ENCODE data around the gene TRRAP. TPM values are rescaled to one million over a fixed set of nuclear protein-coding genes. Genes with fewer than 3 reads are reported as not detected.

Gene TRRAP
- total RNA-seq, 1 donor from 2014 or later = 21.2 TPM

- DNase-seq (ENCODE audit: low spot score in 2 of 2) (no peak), FAIRE-seq (no peak)
Observed at GRCh38 chr7:99019523-99020412, 141.4 kb downstream of the TRRAP start.

GRCh38 chr7:99020413-99020715 lies 142.0 kb downstream of the TRRAP start:
- no peak for FAIRE-seq
- DNase-seq (ENCODE audit: low spot score in 2 of 2) = no peak

GRCh38 chr7:99021941-99022560 lies 143.7 kb downstream of the TRRAP start:
- FAIRE-seq (no peak), DNase-seq (ENCODE audit: low spot score in 2 of 2) (no peak)

- DNase-seq (ENCODE audit: low spot score in 2 of 2) (no peak), FAIRE-seq (no peak)
Observed at GRCh38 chr7:99024066-99024465, 145.7 kb downstream of the TRRAP start.

- FAIRE-seq (no peak), DNase-seq (ENCODE audit: low spot score in 2 of 2) (no peak)
Observed at GRCh38 chr7:99027241-99027640, 148.9 kb downstream of the TRRAP start.

GRCh38 chr7:99027841-99028240 lies 149.5 kb downstream of the TRRAP start:
- no peak for DNase-seq (ENCODE audit: low spot score in 2 of 2)

GRCh38 chr7:99028261-99028973 lies 150.1 kb downstream of the TRRAP start:
- no peak for DNase-seq (ENCODE audit: low spot score in 2 of 2)

More at GRCh38 chr7:99027841-99028240, 149.5 kb downstream of the TRRAP start:
- FAIRE-seq = no peak

GRCh38 chr7:99029466-99030435 lies 151.4 kb downstream of the TRRAP start:
- DNase-seq (ENCODE audit: low spot score in 2 of 2) (no peak), FAIRE-seq (no peak)

More at GRCh38 chr7:99028261-99028973, 150.1 kb downstream of the TRRAP start:
- FAIRE-seq = no peak

- DNase-seq (ENCODE audit: low spot score in 2 of 2) (no peak), FAIRE-seq (no peak)
Observed at GRCh38 chr7:99030457-99030856, 152.1 kb downstream of the TRRAP start.

GRCh38 chr7:99030951-99031350 lies 152.6 kb downstream of the TRRAP start:
- no peak for FAIRE-seq

GRCh38 chr7:99031496-99031895 lies 153.2 kb downstream of the TRRAP start:
- FAIRE-seq (no peak), DNase-seq (ENCODE audit: low spot score in 2 of 2) (no peak)

More at GRCh38 chr7:99030951-99031350, 152.6 kb downstream of the TRRAP start:
- DNase-seq (ENCODE audit: low spot score in 2 of 2) = no peak

- FAIRE-seq (no peak), DNase-seq (ENCODE audit: low spot score in 2 of 2) (no peak)
Observed at GRCh38 chr7:99032928-99033327, 154.6 kb downstream of the TRRAP start.

- no peak for DNase-seq (ENCODE audit: low spot score in 2 of 2)
- no peak for FAIRE-seq
Observed at GRCh38 chr7:99033765-99034164, 155.4 kb downstream of the TRRAP start.

- DNase-seq (ENCODE audit: low spot score in 2 of 2) (no peak), FAIRE-seq (no peak)
Observed at GRCh38 chr7:99034932-99035722, 156.8 kb downstream of the TRRAP start.

GRCh38 chr7:99035723-99036545 lies 157.6 kb downstream of the TRRAP start:
- no peak for DNase-seq (ENCODE audit: low spot score in 2 of 2)
- FAIRE-seq = no peak

GRCh38 chr7:99036546-99037111 lies 158.3 kb downstream of the TRRAP start:
- FAIRE-seq (no peak), DNase-seq (ENCODE audit: low spot score in 2 of 2) (peak in 1 of 2 donors; percentile 64)

GRCh38 chr7:99037327-99037940 lies 159.1 kb downstream of the TRRAP start:
- FAIRE-seq (no peak), DNase-seq (ENCODE audit: low spot score in 2 of 2) (no peak)
